K562 (cell line): ENCODE data around the gene SLC22A23. TPM values are rescaled to one million over a fixed set of nuclear protein-coding genes. Genes with fewer than 3 reads are reported as not detected.

Source experiments
- ATAC-seq: fragments of 200-7000 bp; cut with Tn5 transposase; 3 replicates; pipeline ENCODE4 v1.9.1; 2020; ENCODE audit warnings: moderate library complexity
- BruUV-seq: library from RNA; stranded (reverse); fragments of 400-500 nt; replicated peaks from 2 replicates; lab custom pipeline; 2021; lab: Mats Ljungman, UMichigan
- CTCF ChIA-PET: fragments of 300-600 bp; formaldehyde crosslinking; extraction: SDS; loops from one replicate; lab custom pipeline; 2021; ENCODE audit warnings: low intra/inter-chr PET ratio; lab: Yijun Ruan, JAX
- POLR2A ChIA-PET: fragments of 300-600, 350-650 bp; sonication (Branson Sonifier 250); formaldehyde crosslinking; extraction: SDS; loops from one replicate; lab custom pipeline; 2021; ENCODE audit warnings: antibody characterized with exemption, inconsistent platforms; lab: Yijun Ruan, JAX
- DNase-seq, 4 experiments: peaks; one replicate each; pipeline versions ENCODE4 v3.0.0 to v3.0.0-alpha.2; 2011 to 2018; ENCODE audit warnings: low spot score in 3 of 4, mixed read lengths in 3 of 4; ENCODE audit errors: extremely low read depth in 1 of 4
- FAIRE-seq: peaks from 2 replicates; lab custom pipeline; 2011; peaks lifted over from hg19 to GRCh38; lab: Jason Lieb, UNC
- H2AFZ ChIP-seq: 2 replicates; pipeline ENCODE4 v1.6.0; 2011; ENCODE audit warnings: low read depth, low read length, control low read depth, inconsistent platforms
- H3K27ac ChIP-seq: fragments of 200-600 bp; 3 replicates; pipeline ENCODE4 v1.8.0; 2011; ENCODE audit warnings: low read depth, mild to moderate bottlenecking, control low read depth, inconsistent platforms, low read length, moderate library complexity, mixed read lengths; ENCODE audit errors: extremely low read depth
- H3K27me3 ChIP-seq, 2 experiments: fragments of 300-600 bp in 1 of 2; 2 replicates in 1 of 2; 3 replicates in 1 of 2; pipeline versions ENCODE4 v1.6.0 to v1.8.0; 2011; ENCODE audit warnings: inconsistent platforms in 2 of 2, low read length in 2 of 2, mild to moderate bottlenecking in 1 of 2, mixed read lengths in 1 of 2, moderate library complexity in 1 of 2; ENCODE audit not compliant: control insufficient read depth in 2 of 2, insufficient read depth in 2 of 2
- H3K36me3 ChIP-seq: fragments of 300-600 bp; 3 replicates; pipeline ENCODE4 v1.8.0; 2011; ENCODE audit warnings: mild to moderate bottlenecking, low read length, inconsistent platforms; ENCODE audit not compliant: control insufficient read depth, insufficient read depth
- H3K4me1 ChIP-seq, 2 experiments: fragments of 200-600 bp in 1 of 2; replicated peaks in 1 of 2; 2 replicates in 1 of 2; 3 replicates in 1 of 2; pipeline versions ENCODE4 v1.5.1 to v1.8.0; 2011; ENCODE audit warnings: inconsistent platforms in 2 of 2, low read length in 2 of 2, mild to moderate bottlenecking in 1 of 2, mixed read lengths in 1 of 2, moderate library complexity in 1 of 2; ENCODE audit not compliant: control insufficient read depth in 2 of 2, insufficient read depth in 2 of 2
- H3K4me2 ChIP-seq: 2 replicates; pipeline ENCODE4 v1.6.1; 2011; ENCODE audit warnings: low read length, control low read depth, inconsistent platforms, mixed read lengths; ENCODE audit not compliant: insufficient read depth
- H3K4me3 ChIP-seq: fragments of 200-600 bp; sonication (generic), shearing (Covaris generic); 2 replicates; pipeline ENCODE4 v1.5.1; 2016; ENCODE audit warnings: control low read depth, inconsistent platforms
- H3K79me2 ChIP-seq: fragments of 200-600 bp; 3 replicates; pipeline ENCODE4 v1.8.0; 2011; ENCODE audit warnings: low read length, inconsistent platforms; ENCODE audit not compliant: control insufficient read depth, insufficient read depth
- H3K9ac ChIP-seq, 2 experiments: 2 replicates each; pipeline versions ENCODE4 v1.6.0 to v1.6.1; 2011; ENCODE audit warnings: low read depth in 2 of 2, low read length in 2 of 2, control low read depth in 1 of 2, inconsistent platforms in 1 of 2, mild to moderate bottlenecking in 1 of 2, mixed read lengths in 1 of 2; ENCODE audit not compliant: insufficient read depth in 1 of 2
- H3K9me1 ChIP-seq: one replicate; pipeline ENCODE4 v1.6.0; 2011; ENCODE audit warnings: inconsistent platforms, mild to moderate bottlenecking, low read length, moderate library complexity; ENCODE audit not compliant: control insufficient read depth, insufficient read depth
- H3K9me3 ChIP-seq: replicated peaks from 2 replicates; pipeline ENCODE4 v1.5.1; 2011; ENCODE audit warnings: low read depth, low read length, inconsistent platforms; ENCODE audit not compliant: control insufficient read depth, insufficient read depth
- H4K20me1 ChIP-seq: replicated peaks from 2 replicates; pipeline ENCODE4 v1.6.1; 2011; ENCODE audit warnings: low read length, inconsistent platforms, mixed read lengths; ENCODE audit not compliant: control insufficient read depth, insufficient read depth
- FOXP4 ChIP-seq: sonication (generic); formaldehyde crosslinking; IDR thresholded peaks from 2 replicates; pipeline ENCODE4 v1.8.0; 2022; ENCODE audit warnings: mild to moderate bottlenecking, missing genetic modification reagents, borderline replicate concordance
- ILF3 ChIP-seq: fragments of 450-650 bp; IDR thresholded peaks from 2 replicates; pipeline ENCODE4 v1.6.1; 2018; ENCODE audit warnings: antibody characterized with exemption, mild to moderate bottlenecking, moderate library complexity, borderline replicate concordance
- NFRKB ChIP-seq: fragments of 450-650 bp; IDR thresholded peaks from 2 replicates; pipeline ENCODE4 v1.6.1; 2016; ENCODE audit warnings: low read depth
- ZNF274 ChIP-seq: IDR thresholded peaks from 2 replicates; pipeline ENCODE4 v1.6.1; 2011; ENCODE audit warnings: low read depth, mild to moderate bottlenecking, low read length, moderate library complexity, borderline replicate concordance
- WGBS: fragments of 100-300 bp; shearing (Covaris generic); methylation state at CpG from one replicate; pipeline ENCODE4 v1.1.6; 2016; ENCODE audit warnings: low coverage, mixed read lengths; ENCODE audit not compliant: insufficient coverage; ENCODE audit errors: missing lambda C conversion rate; 5-methylcytosine and 5-hydroxymethylcytosine counted together
- in situ Hi-C: fragments of 300-500 bp; cut with MboI; formaldehyde crosslinking; loops from 4 replicates; pipeline ENCODE4 v1.15.0; 2018; ENCODE audit warnings: inconsistent platforms, mixed read lengths
- intact Hi-C: fragments of 100-400 bp; cut with micrococcal nuclease; formaldehyde crosslinking; loops from 2 replicates; pipeline ENCODE4 v1.14.2; 2022
- polyA plus RNA-seq, 8 experiments: library from polyadenylated mRNA; depleted of rRNA in 4 of 8; stranded (reverse) in 5 of 8; unstranded in 3 of 8; fragments of >200 nt; fragmentation: Nextera tagmentation in 2 of 8; fragmentation: Illumina TruSeq in 1 of 8; extraction: Ambion mirVana in 2 of 8; extraction: Trizol in 1 of 8; gene quantifications; 2 replicates each; pipeline versions ENCODE4 v1.2.1 to v1.2.3, GENCODE V29; 2011 to 2014; ENCODE audit warnings: inconsistent platforms in 1 of 8, missing spikeins in 1 of 8
- total RNA-seq, 7 experiments: library from RNA; depleted of rRNA in 6 of 7; stranded (reverse); fragments of >200 nt in 6 of 7; fragmentation: Illumina TruSeq in 2 of 7; extraction: Trizol in 2 of 7; gene quantifications; 2 replicates each; pipeline versions ENCODE4 v1.2.1 to v1.2.3, GENCODE V29; 2011 to 2021; ENCODE audit warnings: low replicate concordance in 1 of 7
- TF ChIP-seq, protein P1 (sequence below): fragments of 450-650 bp; IDR thresholded peaks from 2 replicates; pipeline ENCODE4 v1.6.1; 2014; ENCODE audit warnings: low read depth, mild to moderate bottlenecking, moderate library complexity, borderline replicate concordance
- TF ChIP-seq, protein P2 (sequence below): sonication (generic); formaldehyde crosslinking; IDR thresholded peaks from 2 replicates; pipeline ENCODE4 v1.8.0; 2023; ENCODE audit warnings: mild to moderate bottlenecking, missing genetic modification reagents
- TF ChIP-seq, protein P3 (sequence below): sonication (generic); formaldehyde crosslinking; IDR thresholded peaks from 2 replicates; pipeline ENCODE4 v1.9.0; 2022; ENCODE audit warnings: mild to moderate bottlenecking, missing genetic modification reagents

The SLC22A23 gene
- total and polyA plus RNA-seq, 9 of the 15 experiments (the other 6 are each of a cell fraction or from before 2014, with no cell fraction given): 0.30 to 8.7 (median 2.5) TPM

DNA sequence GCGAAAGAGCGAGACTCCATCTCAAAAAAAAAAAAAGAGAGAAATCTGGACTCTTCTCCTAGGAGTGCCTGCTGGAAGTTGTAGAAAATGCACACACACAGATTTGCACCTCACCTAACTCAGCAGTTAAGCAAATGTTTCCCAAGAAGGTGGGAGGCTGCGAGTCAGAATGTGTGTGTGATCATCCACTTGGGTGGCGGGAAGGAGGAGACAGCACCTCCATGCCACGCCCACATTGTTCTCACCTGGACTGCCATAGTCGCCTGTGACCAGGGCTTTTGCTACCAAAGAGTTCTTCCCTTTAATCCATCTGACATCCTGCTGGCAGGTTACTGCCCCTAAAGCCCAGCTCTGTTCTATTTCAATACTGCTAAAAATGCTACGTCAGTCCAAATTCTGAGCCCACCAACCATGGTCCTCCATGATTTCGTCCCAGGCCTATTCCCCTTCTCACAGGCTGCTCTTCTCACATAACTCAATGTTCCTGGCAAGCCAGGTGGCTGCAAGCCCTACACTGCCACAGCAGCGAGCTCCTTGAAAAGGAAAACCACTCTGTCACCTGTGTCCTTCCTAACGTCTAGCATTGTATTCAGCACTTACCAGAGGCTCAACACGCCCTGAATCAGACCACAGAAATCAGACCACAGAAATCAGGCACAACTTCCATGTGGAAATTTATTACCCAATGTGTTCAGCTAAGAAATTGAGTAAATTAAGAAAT, 120.6 kb downstream of the SLC22A23 start (continued):
- TF ChIP-seq, protein P1, sequence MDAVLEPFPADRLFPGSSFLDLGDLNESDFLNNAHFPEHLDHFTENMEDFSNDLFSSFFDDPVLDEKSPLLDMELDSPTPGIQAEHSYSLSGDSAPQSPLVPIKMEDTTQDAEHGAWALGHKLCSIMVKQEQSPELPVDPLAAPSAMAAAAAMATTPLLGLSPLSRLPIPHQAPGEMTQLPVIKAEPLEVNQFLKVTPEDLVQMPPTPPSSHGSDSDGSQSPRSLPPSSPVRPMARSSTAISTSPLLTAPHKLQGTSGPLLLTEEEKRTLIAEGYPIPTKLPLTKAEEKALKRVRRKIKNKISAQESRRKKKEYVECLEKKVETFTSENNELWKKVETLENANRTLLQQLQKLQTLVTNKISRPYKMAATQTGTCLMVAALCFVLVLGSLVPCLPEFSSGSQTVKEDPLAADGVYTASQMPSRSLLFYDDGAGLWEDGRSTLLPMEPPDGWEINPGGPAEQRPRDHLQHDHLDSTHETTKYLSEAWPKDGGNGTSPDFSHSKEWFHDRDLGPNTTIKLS: no peak
- no peak for TF ChIP-seq NFRKB
- no peak for TF ChIP-seq ZNF274
- no peak for TF ChIP-seq FOXP4 (CRISPR knock-in tag)

GRCh38 chr6:3335169-3335568, 121.7 kb downstream of the SLC22A23 start:
- peaks cover 10 to 30% of the 10 kb centered on the region in 2 experiments for H3K4me1 ChIP-seq
- FAIRE-seq (no peak), ATAC-seq (no peak), DNase-seq (no peak)
- in situ Hi-C loops: no loop called here
- intact Hi-C loops: no loop called here
- H3K79me2 ChIP-seq: no peaks in the 10 kb centered on the region
- H2AFZ ChIP-seq: no peak overlapping the region
- ChIA-PET POLR2A (interaction anchor here (1.7 to 5.0 kb wide), 2 partner anchors 8 to 10 kb away, joined by 3 to 35 read pairs; no protein-coding TSS in a partner anchor), CTCF (no interaction called here)
- no peaks in the 10 kb centered on the region for H4K20me1 ChIP-seq
- no peak overlapping the region for H3K4me3 ChIP-seq
- TF ChIP-seq, protein P2, sequence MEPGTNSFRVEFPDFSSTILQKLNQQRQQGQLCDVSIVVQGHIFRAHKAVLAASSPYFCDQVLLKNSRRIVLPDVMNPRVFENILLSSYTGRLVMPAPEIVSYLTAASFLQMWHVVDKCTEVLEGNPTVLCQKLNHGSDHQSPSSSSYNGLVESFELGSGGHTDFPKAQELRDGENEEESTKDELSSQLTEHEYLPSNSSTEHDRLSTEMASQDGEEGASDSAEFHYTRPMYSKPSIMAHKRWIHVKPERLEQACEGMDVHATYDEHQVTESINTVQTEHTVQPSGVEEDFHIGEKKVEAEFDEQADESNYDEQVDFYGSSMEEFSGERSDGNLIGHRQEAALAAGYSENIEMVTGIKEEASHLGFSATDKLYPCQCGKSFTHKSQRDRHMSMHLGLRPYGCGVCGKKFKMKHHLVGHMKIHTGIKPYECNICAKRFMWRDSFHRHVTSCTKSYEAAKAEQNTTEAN (CRISPR knock-in tag): no peak
- no peak for TF ChIP-seq ILF3
- TF ChIP-seq, protein P3, sequence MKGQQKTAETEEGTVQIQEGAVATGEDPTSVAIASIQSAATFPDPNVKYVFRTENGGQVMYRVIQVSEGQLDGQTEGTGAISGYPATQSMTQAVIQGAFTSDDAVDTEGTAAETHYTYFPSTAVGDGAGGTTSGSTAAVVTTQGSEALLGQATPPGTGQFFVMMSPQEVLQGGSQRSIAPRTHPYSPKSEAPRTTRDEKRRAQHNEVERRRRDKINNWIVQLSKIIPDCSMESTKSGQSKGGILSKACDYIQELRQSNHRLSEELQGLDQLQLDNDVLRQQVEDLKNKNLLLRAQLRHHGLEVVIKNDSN (CRISPR knock-in tag): 0 out of 2 replicates have a peak, but pooled peaks have one; percentile 12
- no TSS peak for BruUV-seq
- H3K9ac ChIP-seq: 0 out of 4 replicates have a peak overlapping the region, but pooled peaks of 1 of the 2 experiments have one; percentile 0
- H3K36me3 ChIP-seq: no peaks in the 10 kb centered on the region
- H3K4me2 ChIP-seq: no peak overlapping the region
- WGBS: 73% methylated on average over 6 of the region's 6 CpGs
- no peak overlapping the region for H3K27ac ChIP-seq
- no peaks in the 10 kb centered on the region for H3K27me3 ChIP-seq
- H3K9me1 ChIP-seq: no peaks in the 10 kb centered on the region
- no peaks in the 10 kb centered on the region for H3K9me3 ChIP-seq
